Peyer's patch (tissue), 4 donors: ENCODE results near the gene APC2.

Source experiments
- CTCF ChIP-seq, 6 experiments: fragments of 450-650 bp in 4 of 6; fragments of 200-600 bp in 2 of 6; sonication (generic) in 1 of 6; IDR thresholded peaks; one replicate each; pipeline ENCODE4 v1.5.1; 2017 to 2019; ENCODE audit warnings: antibody characterized with exemption in 6 of 6, mild to moderate bottlenecking in 3 of 6, moderate library complexity in 1 of 6
- POLR2A ChIP-seq, 2 donors: fragments of 450-650 bp; IDR thresholded peaks; one replicate each; pipeline ENCODE4 v1.5.1; 2017; ENCODE audit warnings: antibody characterized with exemption in 2 of 2, mild to moderate bottlenecking in 2 of 2, moderate library complexity in 2 of 2

GRCh38 chr19:1496714-1497577 lies 47.0 kb downstream of the APC2 start:
- TF ChIP-seq POLR2A (IDR thresholded peaks at IDR 0.05) (no peak), CTCF (IDR thresholded peaks at IDR 0.05) (no peak)
